Measurements from ENCODE around the gene KRT26.
"Not testable (repeated sequence)": the region's sequence is repeated elsewhere in the genome, so short reads cannot be mapped to it uniquely, and the experiment has no call there.

Gene KRT26

GRCh38 chr17:40793832-40794231, 21.8 kb upstream of the KRT26 start:
- no peak for DNase-seq (ENCODE audit: low spot score)

GRCh38 chr17:40791787-40792436, 19.9 kb upstream of the KRT26 start:
- DNase-seq (ENCODE audit: low spot score), result no peak

GRCh38 chr17:40791111-40791510, 19.1 kb upstream of the KRT26 start:
- no peak for DNase-seq (ENCODE audit: low spot score)

- no peak for DNase-seq (ENCODE audit: low spot score)
Observed at GRCh38 chr17:40782450-40782849, 10.4 kb upstream of the KRT26 start, which contains the start of gene KRT27. Gene KRT27 (minus strand): TSS chr17:40782550. CDS start chr17:40782493, 57 bp downstream.

GRCh38 chr17:40779181-40779909, 7.3 kb upstream of the KRT26 start:
- DNase-seq (ENCODE audit: low spot score), result no peak

GRCh38 chr17:40778461-40778860, 6.5 kb upstream of the KRT26 start:
- no peak for DNase-seq (ENCODE audit: low spot score)

GRCh38 chr17:40777971-40778370, 6.0 kb upstream of the KRT26 start:
- DNase-seq (ENCODE audit: low spot score), result no peak

GRCh38 chr17:40777459-40777858, 5.5 kb upstream of the KRT26 start:
- no peak for DNase-seq (ENCODE audit: low spot score)

GRCh38 chr17:40775945-40776344, 3.9 kb upstream of the KRT26 start:
- no peak for DNase-seq (ENCODE audit: low spot score)

- no peak for DNase-seq (ENCODE audit: low spot score)
Observed at GRCh38 chr17:40765657-40766056, 6.3 kb downstream of the KRT26 start.

GRCh38 chr17:40763752-40764151, 8.2 kb downstream of the KRT26 start:
- DNase-seq (ENCODE audit: low spot score), result no peak

GRCh38 chr17:40760105-40761016, 11.6 kb downstream of the KRT26 start:
- no peak for DNase-seq (ENCODE audit: low spot score)

GRCh38 chr17:40755231-40755630, 16.8 kb downstream of the KRT26 start, which contains the start of gene KRT25:
Gene KRT25 (minus strand): TSS chr17:40755331. CDS start chr17:40755271, 60 bp downstream.
- no peak for DNase-seq (ENCODE audit: low spot score)

- no peak for DNase-seq (ENCODE audit: low spot score)
Observed at GRCh38 chr17:40753804-40754203, 18.2 kb downstream of the KRT26 start.

GRCh38 chr17:40751065-40751464, 20.9 kb downstream of the KRT26 start:
- no peak for DNase-seq (ENCODE audit: low spot score)

GRCh38 chr17:40750391-40750790, 21.6 kb downstream of the KRT26 start:
- no peak for DNase-seq (ENCODE audit: low spot score)

- not testable (repeated sequence) for DNase-seq (ENCODE audit: low spot score)
Observed at GRCh38 chr17:40748666-40749065, 23.3 kb downstream of the KRT26 start.

GRCh38 chr17:40738553-40738952, 33.4 kb downstream of the KRT26 start:
- DNase-seq (ENCODE audit: low spot score), result no peak

- DNase-seq (ENCODE audit: low spot score), result no peak
Observed at GRCh38 chr17:40735016-40735415, 37.0 kb downstream of the KRT26 start.

GRCh38 chr17:40734018-40734417, 38.0 kb downstream of the KRT26 start:
- DNase-seq (ENCODE audit: low spot score), result no peak

- DNase-seq (ENCODE audit: low spot score), result no peak
Observed at GRCh38 chr17:40730970-40731369, 41.0 kb downstream of the KRT26 start.

GRCh38 chr17:40727447-40728231, 44.4 kb downstream of the KRT26 start:
- no peak for DNase-seq (ENCODE audit: low spot score)
